GM18519 (cell line): ENCODE data around the gene PCNX1.
"Not testable (repeated sequence)": the region's sequence is repeated elsewhere in the genome, so short reads cannot be mapped to it uniquely, and the experiment has no call there.

Source experiments
- ATAC-seq: cut with Tn5 transposase; IDR thresholded peaks from one replicate; pipeline ENCODE4 v1.9.1; 2021; ENCODE audit warnings: mild to moderate bottlenecking, moderate library complexity; ENCODE audit not compliant: unreplicated experiment, low FRiP score

PCNX1 gene

GRCh38 chr14:71140157-71140556 is 232.9 kb downstream of the PCNX1 start:
- no peak for ATAC-seq

GRCh38 chr14:71141701-71142374 is 234.6 kb downstream of the PCNX1 start:
- ATAC-seq, result no peak

GRCh38 chr14:71142375-71143038 is 235.2 kb downstream of the PCNX1 start:
- ATAC-seq, result no peak

- no peak for ATAC-seq
These were observed 236.4 kb downstream of the PCNX1 start for GRCh38 chr14:71143381-71144290.

GRCh38 chr14:71147335-71147734 is 240.1 kb downstream of the PCNX1 start:
- ATAC-seq, result not testable (repeated sequence)

- ATAC-seq, result no peak
These were observed 241.4 kb downstream of the PCNX1 start for GRCh38 chr14:71148627-71149026.

- ATAC-seq, result no peak
These were observed 243.5 kb downstream of the PCNX1 start for GRCh38 chr14:71150737-71151136.

GRCh38 chr14:71155743-71156142 is 248.5 kb downstream of the PCNX1 start:
- no peak for ATAC-seq

GRCh38 chr14:71163050-71163841 is 256.0 kb downstream of the PCNX1 start:
- no peak for ATAC-seq

GRCh38 chr14:71163842-71164629 is 256.8 kb downstream of the PCNX1 start:
- ATAC-seq, result no peak
